HFFc6 (cell line): ENCODE data around the gene CRIP1. TPM values are rescaled to one million over a fixed set of nuclear protein-coding genes. Genes with fewer than 3 reads are reported as not detected.

Experiments
- DNase-seq: peaks from one replicate; pipeline ENCODE4 v3.0.0-alpha.2; 2018
- H3K27ac Mint-ChIP-seq: 2 replicates; pipeline ENCODE4 v1.8.0; 2020; ENCODE audit warnings: mild to moderate bottlenecking, mixed read lengths
- H3K27me3 Mint-ChIP-seq: 2 replicates; pipeline ENCODE4 v1.8.0; 2021; ENCODE audit warnings: mild to moderate bottlenecking, moderate library complexity, mixed read lengths; ENCODE audit not compliant: insufficient read depth
- H3K36me3 Mint-ChIP-seq: 2 replicates; pipeline ENCODE4 v1.8.0; 2021; ENCODE audit warnings: low read depth, mixed read lengths
- H3K4me1 Mint-ChIP-seq: 2 replicates; pipeline ENCODE4 v1.8.0; 2020; ENCODE audit warnings: low read depth, mixed read lengths
- H3K4me3 Mint-ChIP-seq: 2 replicates; pipeline ENCODE4 v1.8.0; 2020; ENCODE audit warnings: mild to moderate bottlenecking, moderate library complexity, mixed read lengths
- H3K9me3 Mint-ChIP-seq: 2 replicates; pipeline ENCODE4 v1.8.0; 2020; ENCODE audit warnings: mild to moderate bottlenecking, mixed read lengths
- CTCF ChIP-seq: fragments of 200-600 bp; sonication (generic); IDR thresholded peaks from 2 replicates; pipeline ENCODE4 v1.5.0; 2021; ENCODE audit warnings: antibody characterized with exemption, mild to moderate bottlenecking
- total RNA-seq, 6 experiments: library from RNA; stranded (reverse); fragmentation: NEBNext Ultra II Directional; extraction: Animal tissue kit (Norgen Biotek cat#: 25700); gene quantifications; 2 replicates in 1 of 6; 3 replicates in 5 of 6; pipeline ENCODE4 v1.2.3, GENCODE V29; 2021

Gene CRIP1
- total RNA-seq, 6 experiments from 2014 or later: 4.8 to 55.2 (median 42.3) TPM

GRCh38 chr14:105499256-105500035 is 12.8 kb downstream of the CRIP1 start:
- Mint-ChIP-seq H3K4me1 (no peaks in the 10 kb centered on the region), H3K4me3 (no peak overlapping the region), H3K36me3 (no peaks in the 10 kb centered on the region), H3K27ac (no peak overlapping the region), H3K9me3 (no peaks in the 10 kb centered on the region), H3K27me3 (peaks cover 4% of the 10 kb centered on the region)
- no peak for DNase-seq
- TF ChIP-seq CTCF: no peak

GRCh38 chr14:105500036-105500725 is 13.5 kb downstream of the CRIP1 start:
- Mint-ChIP-seq H3K9me3 (no peaks in the 10 kb centered on the region), H3K4me1 (no peaks in the 10 kb centered on the region), H3K27ac (no peak overlapping the region), H3K4me3 (no peak overlapping the region), H3K36me3 (no peaks in the 10 kb centered on the region), H3K27me3 (peaks cover 4% of the 10 kb centered on the region)
- no peak for DNase-seq
- no peak for TF ChIP-seq CTCF

- H3K27ac Mint-ChIP-seq: no peak overlapping the region
- no peak overlapping the region for H3K4me3 Mint-ChIP-seq
- DNase-seq: no peak
- H3K27me3 Mint-ChIP-seq: peaks cover 4% of the 10 kb centered on the region
- H3K4me1 Mint-ChIP-seq: no peaks in the 10 kb centered on the region
- no peaks in the 10 kb centered on the region for H3K36me3 Mint-ChIP-seq
- no peaks in the 10 kb centered on the region for H3K9me3 Mint-ChIP-seq
- TF ChIP-seq CTCF: no peak
Measured at GRCh38 chr14:105500726-105501101, 14.0 kb downstream of the CRIP1 start.

- Mint-ChIP-seq H3K27ac (no peak overlapping the region), H3K4me1 (no peaks in the 10 kb centered on the region), H3K9me3 (no peaks in the 10 kb centered on the region), H3K36me3 (no peaks in the 10 kb centered on the region), H3K4me3 (no peak overlapping the region), H3K27me3 (peaks cover 4% of the 10 kb centered on the region)
- DNase-seq: no peak
- no peak for TF ChIP-seq CTCF
Measured at GRCh38 chr14:105501504-105502291, 15.0 kb downstream of the CRIP1 start.

GRCh38 chr14:105502446-105503295 is 16.0 kb downstream of the CRIP1 start:
- peaks cover 8% of the 10 kb centered on the region for H3K27me3 Mint-ChIP-seq
- H3K36me3 Mint-ChIP-seq: no peaks in the 10 kb centered on the region
- no peak overlapping the region; the same call in 1 of the 2 replicates for H3K27ac Mint-ChIP-seq
- no peak overlapping the region for H3K4me3 Mint-ChIP-seq
- H3K9me3 Mint-ChIP-seq: no peaks in the 10 kb centered on the region
- no peaks in the 10 kb centered on the region for H3K4me1 Mint-ChIP-seq
- no peak for DNase-seq
- no peak for TF ChIP-seq CTCF
